ENCODE measurements around the gene KPNA1. TPM values are rescaled to one million over a fixed set of nuclear protein-coding genes. Genes with fewer than 3 reads are reported as not detected.

Gene KPNA1
- 58.1 to 72.8 TPM (median 68.1 TPM) in 5 replicates for total RNA-seq (2022; extraction: Qiagen RNA extraction; ENCODE audit: low read depth)

DNA sequence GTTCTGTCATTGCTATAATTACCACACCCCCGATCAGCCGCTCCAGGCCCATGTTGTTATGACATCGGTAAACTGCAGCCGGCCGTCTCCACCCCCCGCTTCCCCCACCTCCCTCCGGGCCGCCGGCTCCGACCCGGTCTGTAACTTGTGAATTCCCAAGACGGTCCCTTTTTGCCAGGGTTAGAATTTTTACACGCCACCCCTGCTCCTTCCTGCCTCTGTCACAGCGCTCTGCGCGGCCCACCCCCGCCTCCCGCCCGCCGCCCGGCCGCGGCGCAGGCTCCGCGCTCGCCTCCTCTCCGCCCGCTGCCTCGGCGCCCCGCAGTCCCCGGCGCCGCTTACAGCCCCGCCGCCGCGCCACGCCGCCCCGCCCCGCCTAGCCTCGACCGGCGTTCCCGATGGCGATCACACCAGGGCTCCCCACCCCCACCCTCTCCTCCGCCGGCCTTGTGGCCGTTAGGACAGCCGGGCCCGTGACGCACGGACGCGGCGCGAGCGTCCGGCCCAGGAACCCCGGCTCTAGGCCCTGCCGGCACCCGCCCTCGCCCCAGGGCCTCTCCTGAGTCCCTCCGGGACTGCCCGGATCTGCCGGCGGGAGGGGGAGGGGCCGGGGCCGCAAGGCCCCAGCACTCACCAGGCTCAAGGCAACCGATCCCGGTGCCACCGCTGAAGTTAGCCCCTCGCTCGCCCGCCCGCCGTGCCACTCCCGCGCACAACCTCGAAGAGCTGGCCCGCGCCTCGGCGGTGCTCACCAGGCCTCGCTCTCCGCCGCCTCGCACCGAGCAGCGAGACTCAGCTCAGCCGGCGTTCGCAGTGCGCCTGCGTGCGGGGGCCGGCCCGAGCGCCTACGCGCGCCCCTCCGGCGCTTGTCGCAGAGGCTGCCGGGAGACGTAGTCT is at the start of gene KPNA1:
TSS of gene KPNA1 (minus strand) at position 817 of the 897 bp plus-strand sequence. CDS start 18,374 bp downstream, outside the sequence.

DNA sequence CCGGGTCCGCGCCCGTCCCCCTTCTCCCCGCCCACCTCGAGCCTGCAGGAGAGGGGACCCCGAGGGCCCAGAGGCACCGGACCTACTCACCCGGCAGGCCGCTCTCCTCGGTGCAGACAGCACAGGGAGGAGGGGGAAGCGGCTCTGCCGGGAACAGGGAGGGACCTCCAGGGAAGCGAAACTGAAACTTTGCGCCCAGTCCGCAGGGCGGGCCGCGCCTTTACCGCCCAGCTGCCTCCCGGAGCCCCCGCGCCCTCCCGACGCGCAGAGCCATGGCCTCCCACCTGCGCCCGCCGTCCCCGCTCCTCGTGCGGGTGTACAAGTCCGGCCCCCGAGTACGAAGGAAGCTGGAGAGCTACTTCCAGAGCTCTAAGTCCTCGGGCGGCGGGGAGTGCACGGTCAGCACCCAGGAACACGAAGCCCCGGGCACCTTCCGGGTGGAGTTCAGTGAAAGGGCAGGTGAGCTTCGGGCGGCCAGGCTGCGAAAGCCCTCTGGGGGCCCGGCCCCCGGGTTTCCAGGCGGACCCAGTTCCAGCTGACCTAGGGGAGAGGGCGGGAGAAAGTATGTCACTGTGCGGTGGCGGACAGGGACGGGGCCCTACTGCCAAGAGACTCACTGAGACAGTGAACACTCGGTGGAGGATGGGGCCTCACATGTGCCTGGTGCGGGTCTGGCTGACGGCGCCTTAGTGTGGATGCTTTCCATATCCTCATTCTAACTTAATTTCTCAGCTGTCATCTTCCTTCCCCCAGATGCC is 49.6 kb upstream of the KPNA1 start, which contains the start of the genes DTX3L and PARP9:
TSS of gene DTX3L (plus strand) at position 184 of the 758 bp plus-strand sequence. CDS start at position 273, 89 bp downstream.
TSS of gene PARP9 (minus strand) at position 146 of the 758 bp plus-strand sequence. CDS start 4,680 bp downstream, outside the sequence.

DNA sequence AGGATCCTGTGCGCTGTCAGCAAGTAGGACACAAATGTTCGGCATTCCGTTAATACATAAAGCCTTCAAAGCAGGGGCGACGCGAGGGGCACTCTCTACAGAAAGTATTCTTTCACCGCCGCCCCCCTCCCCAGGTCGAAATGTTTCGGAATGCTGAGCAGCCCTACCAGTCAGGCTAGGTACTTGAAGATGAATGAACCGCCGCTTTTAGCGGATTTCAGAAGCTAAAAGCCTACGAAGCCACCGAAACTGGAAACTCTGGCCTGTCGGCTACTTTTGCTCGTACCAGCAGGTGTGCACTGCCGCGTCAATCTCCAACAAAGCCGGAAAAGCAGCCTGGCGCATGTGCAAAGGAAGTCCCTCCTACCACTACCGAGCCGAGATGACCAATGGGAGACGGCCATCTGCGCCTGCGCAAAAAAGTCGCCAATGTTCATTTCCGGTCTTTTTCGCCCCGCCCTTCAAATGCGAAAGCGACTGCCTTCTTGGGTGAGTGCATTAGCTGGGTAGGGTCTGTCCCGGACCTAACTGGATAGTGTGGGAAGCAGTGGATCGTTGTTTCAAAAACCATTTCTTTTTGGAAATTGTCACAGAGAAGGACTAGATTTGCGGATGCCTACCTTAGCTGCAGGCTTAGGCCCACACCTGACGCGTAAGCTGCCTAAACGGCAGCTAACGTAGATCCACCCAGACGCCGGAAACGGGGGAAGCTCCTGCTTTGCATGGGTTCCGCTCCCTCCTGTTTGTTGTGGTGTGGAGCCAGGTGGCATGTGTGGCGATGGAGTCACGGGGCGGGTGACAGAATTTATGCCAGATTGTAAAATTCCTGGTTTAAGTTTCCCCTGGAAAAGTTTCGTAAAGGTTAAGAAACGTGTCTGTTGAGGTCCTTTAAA is 98.7 kb downstream of the KPNA1 start, which contains the start of gene WDR5B:
TSS of gene WDR5B (minus strand) at position 301 of the 893 bp plus-strand sequence. CDS start 534 bp downstream, outside the sequence.

DNA sequence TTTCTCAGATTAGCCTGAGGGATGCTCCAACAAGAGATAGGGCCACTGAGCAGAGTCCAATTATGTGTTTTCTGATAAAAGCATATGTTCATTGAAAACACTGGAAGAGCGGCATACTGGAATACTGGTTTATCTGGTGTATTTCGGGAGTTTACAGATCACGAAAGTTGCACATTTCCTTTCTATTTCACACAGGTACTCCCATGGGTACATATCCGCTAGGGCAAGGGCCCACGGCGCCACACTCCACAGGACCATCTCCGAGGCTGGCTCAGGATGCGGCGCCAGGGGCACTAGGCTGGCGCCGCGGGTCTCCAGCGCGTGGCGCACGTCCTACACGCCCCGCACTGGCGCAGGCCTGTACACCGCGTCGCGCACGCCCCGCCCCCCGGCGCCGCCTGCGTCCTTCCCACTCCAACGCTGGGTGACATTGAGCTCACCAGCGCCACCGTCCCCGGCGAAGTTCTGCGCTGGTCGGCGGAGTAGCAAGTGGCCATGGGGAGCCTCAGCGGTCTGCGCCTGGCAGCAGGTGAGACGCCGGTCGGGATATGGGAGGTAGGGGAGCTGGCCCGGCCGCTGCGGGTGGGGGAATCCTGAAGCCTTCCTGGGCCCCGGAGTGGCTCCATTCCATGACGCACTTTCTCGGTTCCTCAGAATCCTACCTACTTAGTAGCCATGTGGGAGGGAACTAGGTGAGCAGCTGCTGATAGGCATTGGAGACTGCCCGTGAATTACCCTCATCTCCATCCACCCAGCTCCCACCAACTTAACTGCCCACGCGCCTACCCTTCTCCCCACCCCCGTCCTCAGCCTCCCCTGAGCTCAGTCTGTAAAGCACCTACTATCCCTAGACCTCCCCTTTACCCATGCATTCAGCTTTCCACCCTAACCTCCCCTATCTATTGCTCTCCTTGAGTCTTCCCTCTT is 130.7 kb downstream of the KPNA1 start, which contains the start of gene FAM162A:
TSS of gene FAM162A (plus strand) at position 412 of the 927 bp plus-strand sequence. CDS start at position 496, 84 bp downstream.

DNA sequence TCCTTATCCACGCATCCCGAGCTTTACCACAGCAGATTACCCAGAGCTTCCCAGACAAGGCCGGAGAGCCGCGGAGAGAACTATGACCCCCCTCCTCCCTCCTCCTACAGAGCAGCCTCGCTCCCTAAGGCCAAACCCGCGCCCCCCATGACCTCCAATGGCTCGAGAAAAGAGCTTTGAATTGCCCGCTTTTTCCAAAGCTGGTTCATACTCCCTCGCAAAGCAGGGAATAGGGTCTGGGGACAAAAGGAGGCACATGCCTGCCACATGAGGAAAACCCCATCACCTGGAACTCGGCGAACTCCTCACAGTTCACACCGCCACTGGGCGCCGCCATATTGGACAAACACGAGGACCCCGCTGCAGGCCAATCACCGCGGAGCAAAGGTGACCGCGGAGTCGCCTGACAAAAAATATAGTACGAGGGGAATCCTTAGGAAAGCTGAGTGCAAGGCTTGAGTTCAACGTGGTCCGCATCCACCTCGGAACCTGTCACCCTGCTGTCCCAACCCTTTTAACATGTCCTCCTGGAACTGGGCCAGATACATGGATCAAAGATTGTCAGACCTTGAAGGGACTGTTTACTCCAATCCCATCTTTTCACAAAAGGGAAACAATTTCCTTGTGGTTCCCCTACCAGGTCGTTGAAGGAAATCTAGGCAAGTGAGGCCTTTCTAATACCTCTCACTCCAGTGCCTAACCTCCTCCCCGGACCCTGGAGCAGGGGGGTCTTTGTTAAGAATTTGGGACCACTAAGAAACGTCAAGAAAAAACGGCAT is 131.7 kb downstream of the KPNA1 start, which contains the start of gene MIX23:
TSS of gene MIX23 (minus strand) at position 344 of the 779 bp plus-strand sequence. CDS start at position 337, 7 bp downstream.

Other genes starting within 250 kb of the KPNA1 start
- 0.71 to 1.5 TPM (median 0.88 TPM) in 5 replicates for gene CSTA, start 189.7 kb downstream of the KPNA1 start, total RNA-seq (2022; extraction: Qiagen RNA extraction; ENCODE audit: low read depth)
- gene MIX23, start 131.7 kb downstream of the KPNA1 start, total RNA-seq (2022; extraction: Qiagen RNA extraction; ENCODE audit: low read depth): 46.5 to 103 TPM (median 49.9 TPM) in 5 replicates
- 32.2 to 44.2 TPM (median 33.9 TPM) in 5 replicates for gene FAM162A, start 130.8 kb downstream of the KPNA1 start, total RNA-seq (2022; extraction: Qiagen RNA extraction; ENCODE audit: low read depth)
- gene WDR5B, start 98.9 kb downstream of the KPNA1 start, total RNA-seq (2022; extraction: Qiagen RNA extraction; ENCODE audit: low read depth): 2.2 to 3.9 TPM (median 3.6 TPM) in 5 replicates
- 4.7 to 6.5 TPM (median 5.7 TPM) in 5 replicates for gene PARP9, start 49.4 kb upstream of the KPNA1 start, total RNA-seq (2022; extraction: Qiagen RNA extraction; ENCODE audit: low read depth)
- 6.9 to 10.1 TPM (median 8.8 TPM) in 5 replicates for gene DTX3L, start 49.4 kb upstream of the KPNA1 start, total RNA-seq (2022; extraction: Qiagen RNA extraction; ENCODE audit: low read depth)
- not detected in 5 replicates for gene PARP15, start 62.7 kb upstream of the KPNA1 start, total RNA-seq (2022; extraction: Qiagen RNA extraction; ENCODE audit: low read depth)
- gene PARP14, start 165.9 kb upstream of the KPNA1 start, total RNA-seq (2022; extraction: Qiagen RNA extraction; ENCODE audit: low read depth): 8.1 to 10.6 TPM (median 8.7 TPM) in 5 replicates